NCI-H345 treated with DMSO at 0.1 percent for 48 hours (cell line): ENCODE measurements around the gene PPP1CA.

Experiments
- DNase-seq: peaks from one replicate; lab custom pipeline; 2025; ENCODE audit not compliant: unreplicated experiment; lab: John Stamatoyannopoulos, UW

PPP1CA gene

GRCh38 chr11:67401495-67402191, at the start of gene PPP1CA:
TSS of gene PPP1CA (minus strand) at chr11:67401858. CDS start at chr11:67401782, 76 bp downstream.
- peak; percentile 74 for DNase-seq

GRCh38 chr11:67450796-67451657, 49.4 kb upstream of the PPP1CA start:
- no peak for DNase-seq

GRCh38 chr11:67449116-67449844, 47.6 kb upstream of the PPP1CA start:
- DNase-seq, result no peak

- DNase-seq, result no peak
Observed at GRCh38 chr11:67448220-67448609, 46.6 kb upstream of the PPP1CA start.

GRCh38 chr11:67445515-67445914, 43.9 kb upstream of the PPP1CA start:
- DNase-seq, result no peak

- DNase-seq, result no peak
Observed at GRCh38 chr11:67442504-67443404, 41.1 kb upstream of the PPP1CA start.

GRCh38 chr11:67441731-67442351, 40.2 kb upstream of the PPP1CA start:
- no peak for DNase-seq

GRCh38 chr11:67441098-67441563, 39.5 kb upstream of the PPP1CA start:
- no peak for DNase-seq

- no peak for DNase-seq
Observed at GRCh38 chr11:67440229-67441097, 38.8 kb upstream of the PPP1CA start.

- no peak for DNase-seq
Observed at GRCh38 chr11:67439321-67440228, 37.9 kb upstream of the PPP1CA start.

- no peak for DNase-seq
Observed at GRCh38 chr11:67438158-67438902, 36.7 kb upstream of the PPP1CA start.

- no peak for DNase-seq
Observed at GRCh38 chr11:67437809-67438157, 36.1 kb upstream of the PPP1CA start.

- no peak for DNase-seq
Observed at GRCh38 chr11:67437082-67437808, 35.6 kb upstream of the PPP1CA start, which contains the start of gene PTPRCAP. TSS of gene PTPRCAP (minus strand) at chr11:67437682. CDS start at chr11:67437619, 63 bp downstream.

- no peak for DNase-seq
Observed at GRCh38 chr11:67436459-67437081, 34.9 kb upstream of the PPP1CA start.

- DNase-seq, result no peak
Observed at GRCh38 chr11:67435727-67436458, 34.2 kb upstream of the PPP1CA start.
